M059J (cell line): ENCODE measurements around the gene SLC23A3. TPM values are rescaled to one million over a fixed set of nuclear protein-coding genes. Genes with fewer than 3 reads are reported as not detected.

Source experiments
- DNase-seq: peaks from one replicate; pipeline ENCODE4 v3.0.0-alpha.2; 2012; ENCODE audit warnings: low read depth
- total RNA-seq: library from RNA; depleted of rRNA; stranded (reverse); fragments of >200 nt; shearing (Covaris generic); gene quantifications from 2 replicates; pipeline ENCODE4 v1.2.3, GENCODE V29; 2014

Gene SLC23A3
- total RNA-seq, 1 experiment from 2014 or later, result 0.02 TPM

DNA sequence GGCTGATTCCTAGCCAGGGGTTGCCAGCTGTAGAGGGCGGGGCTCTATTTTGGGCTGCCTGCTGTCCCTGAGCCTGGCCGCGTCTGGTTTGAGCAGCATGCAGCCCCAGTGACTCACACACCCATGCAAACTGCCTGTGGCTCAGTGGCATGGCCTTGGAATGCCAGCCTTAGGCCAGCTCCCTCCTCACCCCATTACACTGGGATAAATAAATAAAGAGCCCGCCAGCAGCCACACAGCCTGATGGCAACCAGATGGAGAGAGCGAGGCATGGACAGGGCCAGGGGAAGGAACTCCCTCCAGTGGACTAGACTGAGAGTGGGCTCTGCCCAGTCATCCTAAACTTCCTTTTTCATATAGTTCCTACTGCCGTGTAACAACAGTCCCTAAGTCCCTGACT is 27.5 kb downstream of the SLC23A3 start:
- DNase-seq, result peak; percentile 96

DNA sequence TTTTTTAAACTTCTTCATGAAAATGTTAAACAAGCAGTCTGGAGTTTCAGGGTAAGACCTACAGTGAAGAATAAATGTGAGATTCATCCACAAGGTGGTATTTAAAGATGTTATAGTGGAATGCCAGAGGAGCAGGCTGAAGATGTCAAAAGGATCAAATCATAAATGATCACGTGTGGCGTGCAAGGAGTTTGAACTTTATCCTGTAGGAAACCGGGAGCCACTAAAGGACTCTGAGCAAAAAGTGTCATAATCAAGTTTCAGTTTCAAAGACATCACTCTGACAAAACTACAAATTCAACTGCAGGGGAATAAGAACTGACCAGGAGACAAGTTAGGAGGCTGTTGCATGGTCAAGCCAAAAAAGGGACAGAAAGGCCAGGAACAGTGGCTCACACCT is 29.1 kb downstream of the SLC23A3 start:
- DNase-seq, result no peak

DNA sequence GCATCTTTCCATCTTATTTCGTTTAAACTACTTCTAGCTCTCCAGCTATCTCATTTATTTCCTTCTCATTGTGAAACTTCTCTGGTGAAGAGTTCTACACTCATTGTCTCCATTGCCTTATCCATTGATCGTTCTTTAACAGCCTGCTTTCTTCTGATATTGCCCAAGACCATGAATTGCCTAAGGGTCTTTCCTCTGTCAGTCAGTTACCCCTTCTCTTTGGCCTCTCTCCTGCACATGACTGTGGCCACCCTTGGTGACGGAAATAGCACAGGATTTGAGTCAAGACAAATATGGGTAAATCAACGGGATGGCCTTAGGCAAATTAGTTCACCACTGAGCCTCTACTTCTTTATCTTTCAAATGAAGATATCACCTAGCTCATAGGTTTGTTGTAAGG is 35.9 kb downstream of the SLC23A3 start:
- DNase-seq, result no peak

DNA sequence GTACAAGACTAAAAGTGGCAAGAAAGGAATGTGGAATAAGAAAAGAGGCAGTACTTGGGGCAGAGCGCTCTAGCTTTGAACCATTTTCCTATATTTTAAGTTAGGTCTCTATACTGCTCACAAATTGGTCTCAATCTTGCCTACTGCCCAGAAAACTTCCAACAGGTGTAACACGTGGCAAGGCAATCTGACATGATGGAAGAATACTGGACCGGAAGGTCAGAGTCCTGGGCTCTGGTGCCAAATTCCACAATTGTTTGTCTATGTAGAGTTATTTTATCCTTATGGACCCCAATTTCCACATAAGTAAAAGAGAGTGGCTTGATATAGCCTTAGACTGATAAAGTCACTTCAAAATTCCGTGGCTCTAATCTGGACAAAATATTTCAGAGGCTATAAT is 38.1 kb downstream of the SLC23A3 start:
- DNase-seq, result no peak

DNA sequence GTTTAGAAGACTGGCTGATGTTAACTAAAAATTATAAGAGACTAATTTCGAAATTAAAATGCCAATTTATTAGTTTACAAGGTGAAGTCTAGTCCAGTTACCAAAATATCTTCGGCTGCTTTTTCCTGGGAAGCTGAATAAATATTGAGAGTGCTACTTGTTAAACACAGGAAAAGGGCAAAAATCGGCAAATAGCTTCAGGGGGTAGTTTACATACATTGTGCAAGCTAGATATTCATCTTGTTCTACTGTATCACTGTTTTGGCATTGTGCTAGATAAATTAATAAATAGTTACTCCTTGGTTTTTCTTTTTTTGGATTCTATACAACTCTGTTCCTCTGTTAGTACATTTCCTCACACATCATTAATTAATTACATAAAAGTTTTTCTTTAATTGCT is 38.5 kb downstream of the SLC23A3 start:
- DNase-seq, result no peak

DNA sequence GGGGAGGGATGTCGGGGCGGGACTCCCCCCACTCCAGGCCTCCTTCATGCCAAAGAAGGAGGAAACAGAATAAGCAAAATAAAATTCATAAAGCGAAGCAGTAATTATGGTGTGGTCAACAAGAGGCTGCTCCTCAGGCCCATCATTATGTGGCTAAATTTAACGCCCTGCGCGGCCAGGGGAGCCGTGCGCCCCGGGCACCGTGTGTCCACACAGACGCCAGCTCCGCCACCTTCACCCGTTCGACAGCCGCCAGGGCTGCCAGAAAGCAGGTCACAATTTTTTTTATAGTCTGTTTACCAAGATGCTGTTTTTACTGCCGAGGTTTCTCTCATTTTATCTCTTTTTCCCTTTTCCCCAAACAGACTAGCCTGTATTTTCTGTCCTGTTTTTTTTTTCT is 40.2 kb downstream of the SLC23A3 start:
- DNase-seq, result no peak

DNA sequence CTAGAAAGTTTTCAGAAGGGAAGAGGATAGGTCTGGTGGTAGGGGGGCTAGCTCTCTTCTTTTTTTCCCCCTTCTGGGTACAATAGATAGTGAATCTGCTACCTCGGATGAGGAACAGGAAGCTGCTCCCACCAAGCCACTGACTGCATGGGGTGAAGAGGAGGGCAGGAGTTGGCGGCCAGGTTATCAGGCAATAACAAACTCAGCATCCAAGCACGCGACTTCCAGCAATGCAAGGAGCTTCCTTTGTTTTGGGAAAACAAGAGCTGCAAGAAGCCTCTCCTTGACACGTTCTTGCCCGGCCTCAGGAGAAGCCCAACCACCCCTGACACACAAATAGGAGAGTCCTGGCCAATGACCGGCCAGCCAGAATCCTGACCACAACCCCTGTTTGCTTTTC is 41.4 kb downstream of the SLC23A3 start:
- DNase-seq, result no peak

DNA sequence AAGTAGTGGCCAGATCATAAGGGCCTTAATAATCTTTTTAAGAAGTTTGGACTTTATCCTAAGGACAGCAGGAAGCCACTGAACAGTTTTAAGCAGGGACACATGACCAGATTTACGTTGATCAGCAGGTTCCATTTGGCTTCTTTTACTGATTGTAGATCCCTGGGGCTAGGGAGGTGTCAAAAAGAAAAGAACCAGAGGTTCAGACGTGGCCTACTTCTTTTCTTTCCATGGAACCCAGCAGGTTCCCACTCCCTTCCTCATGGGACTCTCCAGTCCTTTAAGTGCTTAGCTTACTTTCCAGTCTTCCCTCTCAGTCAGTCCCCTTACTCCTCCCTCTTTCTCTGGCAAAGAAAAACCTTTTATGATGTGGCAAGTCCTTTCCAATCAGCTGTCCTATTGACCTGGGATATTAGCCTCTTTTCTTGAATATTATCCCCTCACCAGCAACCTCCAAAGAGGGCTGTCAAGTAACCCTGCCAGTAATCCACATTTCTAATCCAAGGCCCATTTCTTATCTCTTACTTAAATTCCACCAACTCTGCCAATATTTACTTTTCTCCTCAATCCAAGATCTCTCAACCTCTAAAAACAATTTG is 42.7 kb downstream of the SLC23A3 start:
- DNase-seq, result no peak

DNA sequence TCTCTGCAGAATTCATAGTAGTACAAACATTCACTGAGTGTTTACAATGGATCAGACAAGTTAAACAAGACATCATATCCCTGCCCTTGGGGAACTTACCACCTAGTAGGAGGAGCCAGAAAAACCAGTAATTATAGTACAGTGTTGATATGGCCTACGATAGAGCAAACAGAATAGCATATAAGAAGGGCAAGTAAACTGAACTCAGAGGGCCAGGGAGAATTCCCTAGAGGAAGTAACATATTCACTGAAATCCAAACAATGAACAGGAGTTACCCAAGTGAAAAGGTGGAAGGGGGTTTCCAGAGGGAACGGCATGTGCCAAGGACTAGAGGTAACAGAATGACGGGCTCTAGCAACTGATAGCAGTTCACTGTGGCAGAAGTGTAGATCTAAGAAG is 43.3 kb downstream of the SLC23A3 start:
- DNase-seq, result no peak

DNA sequence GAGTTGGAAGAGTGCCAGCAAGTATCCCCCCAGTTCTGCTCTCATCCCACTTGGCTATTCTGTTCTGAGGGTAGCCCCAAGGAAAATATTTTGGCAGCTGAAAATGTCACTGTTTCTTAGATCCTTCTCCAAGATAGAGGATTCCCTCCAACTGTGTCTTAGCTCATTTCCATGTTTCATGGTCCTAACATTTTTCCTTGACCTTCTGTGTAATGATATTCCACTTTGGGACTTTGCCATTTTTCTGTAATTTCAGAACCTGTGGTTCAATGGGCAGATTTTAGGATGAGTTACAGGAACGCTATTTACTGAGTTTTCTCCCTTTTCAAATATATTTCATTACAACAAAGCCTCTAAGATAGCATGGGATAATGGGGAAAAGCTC is 44.0 kb downstream of the SLC23A3 start:
- peak; percentile 45 for DNase-seq

DNA sequence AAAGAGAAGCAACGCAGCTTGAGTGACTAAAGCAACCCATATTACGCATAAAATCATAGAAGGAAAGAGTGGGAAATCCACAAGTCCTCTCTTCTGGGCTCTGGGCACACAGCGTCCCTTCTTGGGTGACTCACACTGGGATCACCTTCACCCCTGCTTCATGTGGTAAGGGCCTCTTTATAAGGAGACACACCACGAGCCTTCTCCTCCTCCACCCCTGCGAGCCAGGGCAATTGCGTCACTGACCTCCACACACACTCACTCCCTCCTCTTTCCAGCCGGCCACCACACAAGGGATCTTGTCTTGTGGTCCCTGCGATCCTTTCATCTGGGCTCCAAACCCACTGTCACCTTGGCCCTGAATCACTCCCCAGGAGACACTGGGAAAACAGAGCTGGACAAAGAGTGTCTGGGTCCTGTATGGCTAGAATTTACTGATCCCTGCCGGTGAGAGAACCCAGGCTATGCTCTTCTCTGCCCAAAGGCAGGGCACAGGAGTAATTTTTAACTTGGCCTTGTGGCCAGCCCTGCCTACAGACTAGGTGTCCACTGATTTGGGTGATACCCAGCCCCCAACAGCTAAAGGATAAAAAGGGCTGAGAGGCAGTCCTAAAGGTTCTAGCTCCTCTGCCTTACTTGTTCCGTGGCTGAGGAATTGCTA is 44.5 kb downstream of the SLC23A3 start:
- DNase-seq, result peak; percentile 97

DNA sequence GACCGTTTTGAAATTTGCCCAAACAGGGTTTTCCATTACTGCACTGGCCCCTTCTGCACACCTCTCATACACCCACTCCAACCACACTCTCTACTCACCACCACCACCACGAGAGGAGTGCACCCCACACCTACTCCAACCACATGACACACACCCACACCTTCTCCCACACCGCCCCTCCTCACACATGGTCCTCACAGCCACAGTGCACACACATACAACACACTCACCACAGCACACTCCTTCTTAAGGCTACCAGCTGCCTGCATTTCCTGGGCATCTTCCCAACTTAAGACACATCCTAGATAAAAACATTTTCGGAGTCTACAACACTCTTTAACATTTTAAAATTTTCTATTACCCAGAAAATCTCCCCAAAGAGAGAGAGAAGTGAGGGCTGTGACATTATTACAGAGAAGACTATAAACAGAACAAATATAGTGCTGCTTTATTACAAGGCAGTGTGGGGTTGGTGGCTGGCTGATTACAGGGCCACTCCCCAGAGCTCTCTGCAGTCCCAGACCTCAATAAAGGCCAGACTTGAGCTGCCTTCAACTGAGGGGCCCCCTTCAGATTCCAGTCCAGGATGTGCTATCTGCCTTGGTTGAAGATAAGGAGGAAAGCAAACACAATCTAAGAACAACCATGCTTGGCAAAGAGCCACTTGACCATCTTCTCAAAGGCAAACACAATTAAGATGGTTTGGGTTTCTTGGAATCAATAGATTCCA is 45.3 kb downstream of the SLC23A3 start:
- DNase-seq, result peak; percentile 6

DNA sequence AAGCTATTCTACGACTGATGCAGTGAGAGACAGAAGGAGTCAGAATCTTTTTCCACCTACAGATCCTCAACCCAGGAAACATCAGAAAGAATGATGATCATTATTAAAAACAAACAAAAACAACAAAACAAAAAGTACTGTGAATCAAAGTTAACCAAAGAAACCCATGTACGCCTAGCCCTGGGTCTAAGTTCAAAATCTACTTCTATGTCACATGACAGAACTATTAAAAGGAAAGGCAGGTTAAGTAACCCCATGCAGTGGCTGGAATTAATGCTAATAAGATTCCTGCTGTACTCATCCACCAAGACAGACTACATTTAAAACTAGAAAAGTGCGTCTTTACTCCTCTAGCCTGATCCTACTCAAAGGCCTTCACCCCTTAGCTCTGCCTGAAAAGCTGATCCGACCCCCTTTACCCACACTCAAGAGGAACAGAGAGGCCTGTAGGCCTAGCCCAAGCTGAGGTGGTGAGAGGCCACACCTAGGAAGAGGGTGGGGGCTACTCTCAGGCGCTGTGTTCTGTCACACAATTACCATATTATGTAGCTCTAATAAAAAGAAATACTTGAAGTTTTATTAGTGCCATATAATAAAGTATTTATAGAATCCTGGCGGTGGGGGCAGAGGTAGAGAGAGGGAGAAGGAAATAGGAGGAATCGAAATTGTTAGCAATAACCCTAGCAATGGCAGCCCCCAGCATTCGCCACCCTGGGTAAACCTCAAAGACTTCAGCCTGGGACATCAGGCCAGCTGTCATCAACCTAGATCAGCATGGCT is 46.3 kb downstream of the SLC23A3 start:
- no peak for DNase-seq

DNA sequence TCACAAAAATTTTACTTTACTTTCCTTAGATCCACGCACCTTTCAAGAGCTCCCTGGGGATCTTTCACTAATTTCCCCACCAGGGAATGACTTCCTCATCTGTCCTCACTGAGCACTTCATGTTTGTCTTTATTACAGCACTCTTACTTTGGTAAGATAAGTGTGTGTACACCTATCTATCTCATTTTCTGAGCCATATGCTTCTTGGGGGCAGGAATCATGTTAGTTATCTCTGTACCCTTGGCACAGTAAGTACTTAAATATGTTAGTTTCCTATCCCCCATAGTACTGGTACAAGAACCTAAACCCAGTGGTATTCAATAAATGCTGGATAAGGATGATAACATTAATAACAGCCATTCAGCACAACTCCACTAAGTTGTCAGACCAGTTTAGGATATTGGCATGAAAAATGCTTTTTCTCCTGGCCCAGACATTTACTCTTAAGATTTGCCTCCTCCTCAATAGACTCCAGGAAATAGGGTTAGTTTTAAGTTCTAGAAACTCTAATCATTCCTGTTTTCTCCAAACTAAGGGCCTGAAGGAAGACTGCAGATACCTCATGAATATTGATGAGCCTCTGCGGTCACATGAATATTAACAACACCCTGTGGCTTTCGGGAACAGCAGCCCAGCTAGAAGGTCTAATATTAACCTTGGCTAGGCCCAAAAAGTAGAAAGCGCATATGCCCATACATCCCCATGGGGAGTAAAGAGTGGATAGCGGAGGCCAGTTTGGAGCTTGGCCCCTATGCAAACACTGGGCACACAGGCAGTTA is 47.4 kb downstream of the SLC23A3 start:
- peak; percentile 47 for DNase-seq

DNA sequence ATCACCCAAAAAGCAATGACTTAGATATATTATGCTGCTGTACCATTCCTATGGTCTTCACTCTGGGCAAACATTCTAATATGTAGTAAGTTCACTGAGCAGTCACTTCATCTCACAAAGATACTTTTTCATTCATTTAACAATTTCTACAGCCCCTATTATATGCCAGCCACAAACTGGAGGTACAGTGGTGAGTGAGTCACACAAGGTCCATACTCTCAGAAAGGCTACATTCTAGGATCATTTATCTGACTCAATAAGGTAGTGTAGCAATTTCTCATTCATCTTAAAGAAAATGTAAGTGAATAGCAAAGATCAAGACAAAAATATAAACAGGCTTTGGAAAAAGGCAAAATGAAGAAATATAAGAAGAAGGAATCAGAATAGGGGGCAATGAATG is 49.7 kb downstream of the SLC23A3 start:
- peak; percentile 5 for DNase-seq

DNA sequence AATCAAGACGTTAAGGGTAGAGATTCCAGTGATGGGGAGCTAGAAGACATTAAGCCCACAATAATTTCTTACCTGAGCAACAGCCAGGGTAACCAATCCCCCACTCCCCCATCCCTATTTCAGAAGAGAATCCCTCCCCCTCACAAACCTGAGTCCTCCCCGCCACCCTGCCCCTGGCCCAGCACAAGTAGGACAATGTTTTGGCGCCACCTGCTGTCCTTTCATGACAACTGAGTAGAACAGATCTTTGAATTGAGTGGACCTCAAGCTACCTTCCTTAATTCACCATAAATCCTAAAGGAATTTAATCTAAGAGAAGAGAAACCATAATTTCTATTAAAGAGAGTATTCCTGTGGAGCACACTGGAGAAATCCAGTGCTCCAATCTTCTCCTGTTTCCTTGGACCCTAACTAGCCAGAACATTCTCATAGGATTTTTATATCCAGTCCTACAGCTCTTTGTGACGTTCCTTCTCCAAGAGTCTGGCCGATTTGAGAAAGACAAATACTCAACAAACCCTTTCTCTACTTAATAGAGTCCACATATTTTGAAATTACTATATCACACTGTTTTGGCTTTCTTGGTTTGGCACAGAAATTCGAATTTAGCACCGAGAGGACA is 50.3 kb downstream of the SLC23A3 start:
- DNase-seq, result peak; percentile 39

DNA sequence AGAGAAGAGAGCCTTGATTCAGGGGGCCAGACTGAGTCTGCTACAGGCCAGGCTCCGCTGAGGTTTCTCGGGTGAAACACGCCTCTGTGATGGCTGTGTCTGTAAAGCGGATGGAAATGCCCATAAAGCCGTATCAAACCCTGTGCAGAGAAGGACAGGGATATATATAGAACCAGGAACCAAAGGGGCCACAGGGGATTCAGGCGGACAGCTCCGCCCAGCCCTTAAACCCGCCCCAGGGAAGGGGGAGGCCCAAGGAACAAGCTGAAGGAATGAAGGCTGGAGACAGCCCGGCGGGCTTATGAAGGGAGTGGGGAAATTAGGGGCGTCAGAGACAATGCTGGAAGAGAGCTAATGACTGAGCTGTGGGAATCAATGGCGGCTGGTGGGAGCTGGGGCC is 51.3 kb downstream of the SLC23A3 start:
- DNase-seq, result no peak

DNA sequence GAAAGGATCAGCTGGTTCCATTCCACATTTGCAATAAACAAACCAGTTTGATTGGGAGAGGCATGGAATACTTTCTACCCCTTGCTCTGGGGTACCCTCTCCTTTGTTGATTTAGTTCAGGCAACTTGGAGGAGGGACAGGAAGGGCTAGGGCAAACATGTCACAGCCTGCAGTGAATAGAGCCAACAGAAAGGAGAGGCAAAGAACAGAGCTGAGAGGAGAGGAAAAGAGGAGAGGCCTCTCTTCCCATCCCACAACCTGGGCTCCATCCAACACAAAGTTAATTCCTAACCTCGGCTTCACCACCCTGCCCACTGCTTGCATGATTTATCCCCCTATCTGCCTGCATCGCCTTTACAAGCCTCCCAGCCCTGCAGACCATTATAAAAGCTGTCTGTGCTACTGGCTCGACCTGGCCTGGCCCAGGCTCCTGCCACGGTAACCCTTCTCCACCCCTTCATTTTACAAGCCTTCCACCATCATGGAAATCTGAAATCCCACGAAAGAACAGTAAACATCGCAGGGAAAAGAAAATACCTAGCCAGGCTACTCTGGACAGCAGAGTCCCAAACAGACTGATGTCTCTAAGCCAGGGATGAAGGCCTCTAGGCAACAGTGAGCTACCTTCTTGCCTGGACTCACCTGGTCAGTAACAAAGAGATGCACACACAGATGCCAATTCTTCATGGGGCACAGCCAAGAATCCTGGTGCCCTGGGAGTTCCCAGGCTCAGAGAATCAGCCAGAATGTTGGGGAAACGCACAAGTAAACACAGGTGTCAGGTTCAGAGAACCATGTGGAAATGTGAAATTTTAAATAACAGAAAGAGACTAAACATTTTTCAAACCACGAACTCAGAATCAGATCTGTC is 52.8 kb downstream of the SLC23A3 start:
- no peak for DNase-seq

DNA sequence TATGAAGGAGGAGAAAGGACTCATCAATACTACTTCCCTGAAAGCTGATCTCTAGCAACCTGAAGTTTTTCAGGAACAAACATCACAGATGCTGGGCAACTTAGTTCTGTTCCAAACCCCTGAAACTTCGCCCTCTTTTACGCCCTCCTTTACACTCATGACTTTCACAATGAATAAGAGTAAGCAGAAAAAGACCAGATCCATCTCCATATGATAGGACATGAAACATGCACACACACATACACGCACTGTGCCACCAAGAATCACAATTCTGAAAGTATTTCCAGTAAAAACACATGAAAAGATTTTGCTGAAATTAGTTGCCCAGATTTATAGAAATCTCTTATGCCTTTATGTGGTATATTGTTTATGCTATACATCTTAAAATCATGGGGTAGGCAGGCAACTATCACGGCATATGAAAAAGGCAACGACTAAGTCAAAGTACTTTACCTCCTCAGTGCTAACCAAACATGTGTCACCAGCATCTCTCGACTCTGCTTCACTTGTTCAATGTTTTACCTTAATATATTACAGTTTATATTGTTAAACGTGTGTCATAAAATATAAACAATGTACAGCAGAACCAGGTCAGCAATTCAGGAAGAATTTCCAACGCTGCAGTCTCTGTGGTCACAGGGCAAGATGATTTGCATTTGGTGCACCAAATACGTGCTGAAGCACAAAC is 57.0 kb downstream of the SLC23A3 start:
- no peak for DNase-seq

DNA sequence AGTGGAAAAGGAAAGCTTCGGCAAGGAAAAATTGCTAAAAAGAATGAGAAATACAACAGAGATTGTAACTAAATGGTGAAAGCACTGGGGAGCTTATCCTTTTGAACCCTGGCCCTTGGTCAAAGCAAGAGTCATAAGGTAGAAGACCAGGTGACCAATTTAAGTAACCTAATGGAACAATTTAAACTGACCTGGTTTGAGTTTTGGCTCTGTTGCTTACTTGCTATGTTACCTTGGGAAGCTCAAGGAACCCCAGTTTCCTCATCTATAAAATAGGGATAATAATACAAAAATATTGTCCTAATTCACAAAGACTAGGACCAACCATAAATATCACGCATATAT is 57.8 kb downstream of the SLC23A3 start:
- DNase-seq, result no peak
